Stimulated activated CD4-positive, alpha-beta T cell treated with anti-CD3 and anti-CD28 coated beads, Interleukin-2, amount 100 ng/mL, for 48 hours (primary cell): Measurements from ENCODE around the gene MACROD1.

ENCODE experiments used
- DNase-seq, 2 donors: peaks; one replicate each; pipeline ENCODE4 v3.0.0-alpha.2; 2020

MACROD1 gene

DNA sequence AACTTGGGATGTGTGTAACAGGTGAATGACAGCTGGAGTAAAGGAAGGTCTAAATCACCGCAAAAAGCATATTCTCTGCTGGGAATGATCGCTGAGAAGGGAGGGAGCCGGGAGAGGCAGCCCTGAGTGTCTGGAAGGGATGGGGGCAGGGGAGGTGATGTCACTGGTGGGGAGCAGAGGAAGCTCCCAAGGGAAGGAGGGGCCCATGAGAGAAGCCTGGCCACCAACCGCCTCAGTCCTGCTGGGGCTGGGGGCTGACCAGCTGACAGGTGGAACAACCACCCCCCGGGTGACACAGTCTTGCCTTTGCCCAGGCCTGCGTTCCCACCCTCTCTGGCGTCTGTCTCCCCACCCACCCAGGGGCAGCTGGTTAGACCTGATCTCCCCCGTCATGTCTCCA, 136.1 kb downstream of the MACROD1 start:
- no peak for DNase-seq

DNA sequence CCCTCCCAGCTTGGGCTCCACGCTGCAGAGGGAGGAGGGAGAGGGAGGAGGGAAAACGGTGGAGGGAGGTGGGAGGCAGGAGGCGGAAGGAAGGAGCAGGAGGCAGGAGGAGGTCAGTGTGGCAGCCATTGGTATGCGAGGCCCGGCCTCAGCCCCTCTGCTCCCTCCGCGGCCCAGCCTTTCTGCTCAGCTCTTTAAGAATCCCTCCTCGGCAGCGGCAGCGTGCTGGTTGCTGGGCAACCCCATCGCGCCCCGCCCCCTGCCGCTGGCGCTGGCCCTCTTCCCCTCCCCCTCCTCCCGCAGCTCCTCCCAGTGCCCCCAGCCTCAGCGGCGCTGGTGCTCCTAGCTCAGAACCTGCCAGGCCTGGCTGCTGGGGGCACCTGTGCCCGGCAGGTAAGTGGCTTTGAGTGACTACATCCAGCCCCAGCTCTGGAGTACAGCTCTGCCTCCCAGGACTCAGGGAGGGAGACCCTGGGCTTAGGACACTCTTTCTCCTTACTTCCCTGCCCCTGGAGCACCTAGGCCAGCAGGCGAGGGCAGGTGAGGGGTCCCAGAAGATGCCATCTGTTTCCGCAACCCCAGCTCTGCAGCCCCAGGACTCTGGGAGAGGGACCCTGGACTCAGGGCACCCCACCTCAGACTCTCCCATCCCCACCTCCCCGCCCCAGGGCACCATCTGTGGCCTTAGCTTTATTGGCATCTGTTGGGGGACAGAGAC, 137.4 kb downstream of the MACROD1 start:
- no peak for DNase-seq

DNA sequence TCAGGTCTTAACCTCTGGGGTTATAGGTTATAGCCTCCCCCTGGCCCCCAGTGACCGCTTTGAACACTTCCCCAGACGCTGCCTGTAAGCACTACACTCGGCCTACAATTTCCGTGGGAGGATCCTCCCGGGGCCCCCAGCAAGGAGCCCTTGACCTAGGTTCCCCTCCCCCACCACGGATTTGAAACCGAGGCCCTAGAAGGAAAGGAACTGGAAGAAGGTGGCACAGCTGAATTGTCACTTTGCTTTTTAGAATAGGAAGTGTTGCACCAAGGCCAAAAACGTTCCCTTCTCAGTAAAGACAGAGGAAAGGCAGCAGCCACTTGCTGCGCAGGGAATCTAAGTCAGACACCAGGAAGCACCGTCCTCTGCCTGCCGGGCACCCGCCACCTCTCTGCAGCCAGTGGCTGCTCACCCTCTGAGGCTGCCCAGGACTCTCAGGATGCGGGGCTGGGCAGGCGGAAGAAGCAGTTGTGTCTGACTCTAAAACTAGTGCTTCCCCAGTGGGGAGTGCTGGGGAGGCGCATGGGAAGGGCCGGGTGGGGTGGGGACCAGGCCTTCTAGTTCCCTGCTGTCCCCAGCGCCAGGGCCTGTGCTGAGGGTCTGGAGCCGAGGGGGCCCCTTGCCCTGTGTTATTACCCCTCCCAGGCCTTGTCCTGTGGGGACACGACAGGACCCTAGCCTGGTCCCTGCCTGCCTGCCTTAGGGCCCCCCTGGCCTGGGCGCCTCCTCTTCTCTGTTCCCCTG, 138.1 kb downstream of the MACROD1 start:
- DNase-seq, result no peak

DNA sequence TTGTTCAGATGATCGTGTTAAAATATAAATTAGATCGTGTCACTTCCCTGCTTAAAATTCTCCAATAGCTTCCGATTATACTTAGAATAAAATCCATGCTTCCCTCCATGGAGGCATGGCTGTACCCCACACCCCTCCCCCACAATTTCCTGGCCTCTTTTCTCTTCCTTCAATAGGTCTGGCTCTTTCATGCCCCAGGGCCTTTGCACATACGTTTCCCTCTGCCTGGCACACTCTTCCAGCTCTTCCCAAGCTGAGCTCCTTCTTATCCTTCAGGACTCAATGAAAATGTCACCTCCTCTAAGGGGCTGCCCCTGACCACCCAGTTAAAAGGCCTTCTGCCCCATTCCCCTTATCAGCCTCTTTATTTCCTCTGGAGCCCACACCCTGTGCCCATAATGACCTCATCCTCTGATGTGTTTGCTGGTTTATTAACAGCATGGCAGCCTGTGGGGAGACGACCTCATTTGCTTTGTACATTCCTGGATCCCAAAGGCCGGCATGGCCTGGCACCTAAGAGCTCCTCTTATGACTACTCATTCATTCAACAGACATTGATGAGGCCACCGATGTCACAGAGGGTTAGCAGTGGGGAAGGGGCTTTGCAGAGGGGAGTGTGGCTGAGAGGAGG, 139.2 kb downstream of the MACROD1 start:
- DNase-seq, result no peak

DNA sequence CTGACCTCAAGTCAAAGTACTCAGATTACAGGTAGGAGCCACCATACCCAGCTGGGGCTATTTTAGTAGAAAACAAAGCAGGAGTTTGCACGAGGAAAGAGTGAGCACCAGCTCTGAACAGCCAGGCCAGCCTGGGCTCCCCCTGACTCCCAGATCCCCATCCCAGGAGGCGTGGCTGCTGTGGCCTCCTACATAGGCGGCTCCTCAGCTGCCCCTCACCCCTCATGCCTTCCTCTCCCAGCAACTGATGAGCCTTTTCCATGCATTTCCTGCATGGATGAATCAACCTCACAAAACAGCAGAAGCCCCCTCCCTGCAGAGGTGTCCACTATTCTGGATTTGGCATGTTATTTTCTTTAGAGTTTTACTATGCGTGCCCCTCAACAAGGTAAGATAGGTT, 140.7 kb downstream of the MACROD1 start:
- no peak for DNase-seq

DNA sequence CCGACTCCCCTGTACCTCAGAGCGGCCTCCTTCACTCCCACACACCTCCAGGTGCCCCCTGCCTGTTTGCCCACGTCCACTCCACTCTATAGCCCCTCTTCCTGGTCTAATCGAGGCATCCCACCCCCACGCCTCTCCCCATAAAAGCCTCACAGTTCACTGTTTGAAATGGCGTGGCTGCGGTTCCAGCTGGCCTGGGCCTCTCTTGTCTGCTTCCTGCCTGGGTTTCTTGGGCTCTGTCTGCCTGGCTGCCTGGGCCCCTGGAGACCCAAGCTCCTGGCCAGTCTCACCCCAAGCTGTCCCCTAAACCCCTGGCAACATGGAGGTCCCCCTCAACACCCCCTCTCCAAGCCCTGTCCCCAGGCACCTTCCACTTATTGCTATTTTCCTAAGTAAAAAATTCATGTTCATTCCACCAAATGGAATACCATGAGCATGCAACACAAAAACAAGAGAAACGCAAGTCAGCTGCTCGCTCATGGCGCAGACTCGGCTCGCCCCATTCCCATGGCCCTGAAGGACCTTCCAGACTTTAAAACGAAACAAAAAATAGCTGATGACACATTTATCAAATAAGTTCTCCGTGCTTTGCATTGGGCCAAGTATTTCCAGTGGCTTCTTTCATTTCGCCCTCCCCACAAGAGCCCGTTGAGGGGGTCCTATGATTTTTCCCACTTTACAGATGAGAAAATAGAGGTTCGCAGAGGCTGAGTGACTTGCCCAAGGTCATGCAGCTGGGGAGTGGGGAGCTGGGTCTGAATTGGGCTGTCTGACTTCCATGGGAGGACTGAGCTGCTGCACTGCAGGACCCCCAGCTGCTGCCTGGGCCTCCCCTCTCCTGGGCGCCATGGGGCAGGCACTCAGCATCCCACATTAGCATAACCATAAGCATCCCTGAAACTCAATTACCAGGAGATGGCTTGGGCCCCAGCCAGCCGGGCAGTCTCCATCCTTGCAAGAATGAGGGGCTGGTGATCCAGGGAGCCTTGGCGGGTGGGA, 141.9 kb downstream of the MACROD1 start:
- no peak for DNase-seq

DNA sequence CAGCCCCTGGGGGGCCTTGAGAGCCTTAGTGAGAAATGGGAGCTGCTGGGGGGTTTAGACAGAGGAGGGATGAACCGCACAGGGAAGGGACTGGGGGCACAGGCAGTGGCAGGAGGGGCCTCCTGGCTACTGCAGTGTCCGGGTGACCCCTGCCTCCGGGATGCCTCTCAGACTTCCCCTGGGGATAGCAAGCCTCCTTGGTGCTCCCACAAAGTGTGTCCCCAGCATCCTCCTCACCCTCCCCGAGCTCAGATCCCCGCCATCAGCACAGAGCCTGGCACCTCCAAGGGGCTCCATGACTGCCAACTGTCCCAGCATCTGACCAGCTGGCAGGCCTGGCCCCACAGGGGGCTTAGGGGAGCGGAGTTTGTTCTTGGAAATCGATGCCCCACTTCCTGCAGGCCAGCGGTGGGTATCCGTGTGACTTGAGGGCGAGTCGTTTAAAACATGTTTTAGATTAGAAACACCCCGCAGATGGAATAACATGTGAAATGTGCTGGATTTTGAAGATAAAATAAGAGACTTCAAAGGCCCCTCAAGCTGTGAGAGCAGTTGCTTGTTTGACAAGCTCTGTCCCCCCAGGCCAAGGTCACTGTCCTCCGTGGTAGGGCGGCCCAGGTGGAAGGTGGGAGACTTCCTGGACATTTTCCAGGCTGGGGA, 143.7 kb downstream of the MACROD1 start:
- DNase-seq, result no peak

DNA sequence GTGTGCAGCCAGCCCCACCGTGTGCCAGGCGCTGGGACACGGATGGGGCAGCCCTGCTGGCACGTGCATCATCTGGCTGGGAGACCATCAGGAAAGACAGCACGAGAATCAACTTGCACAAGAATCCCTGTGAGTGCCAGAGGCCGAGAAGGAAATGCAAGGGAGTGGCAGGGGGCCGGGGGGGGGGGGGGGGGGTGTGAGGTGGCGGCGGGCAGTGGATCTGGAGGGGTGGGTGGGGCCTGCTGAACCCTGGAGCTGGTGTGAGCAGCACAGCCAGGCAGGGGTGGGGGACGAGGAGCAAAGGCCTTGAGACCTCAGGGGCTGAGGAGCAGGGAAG, 144.2 kb downstream of the MACROD1 start:
- no peak for DNase-seq

DNA sequence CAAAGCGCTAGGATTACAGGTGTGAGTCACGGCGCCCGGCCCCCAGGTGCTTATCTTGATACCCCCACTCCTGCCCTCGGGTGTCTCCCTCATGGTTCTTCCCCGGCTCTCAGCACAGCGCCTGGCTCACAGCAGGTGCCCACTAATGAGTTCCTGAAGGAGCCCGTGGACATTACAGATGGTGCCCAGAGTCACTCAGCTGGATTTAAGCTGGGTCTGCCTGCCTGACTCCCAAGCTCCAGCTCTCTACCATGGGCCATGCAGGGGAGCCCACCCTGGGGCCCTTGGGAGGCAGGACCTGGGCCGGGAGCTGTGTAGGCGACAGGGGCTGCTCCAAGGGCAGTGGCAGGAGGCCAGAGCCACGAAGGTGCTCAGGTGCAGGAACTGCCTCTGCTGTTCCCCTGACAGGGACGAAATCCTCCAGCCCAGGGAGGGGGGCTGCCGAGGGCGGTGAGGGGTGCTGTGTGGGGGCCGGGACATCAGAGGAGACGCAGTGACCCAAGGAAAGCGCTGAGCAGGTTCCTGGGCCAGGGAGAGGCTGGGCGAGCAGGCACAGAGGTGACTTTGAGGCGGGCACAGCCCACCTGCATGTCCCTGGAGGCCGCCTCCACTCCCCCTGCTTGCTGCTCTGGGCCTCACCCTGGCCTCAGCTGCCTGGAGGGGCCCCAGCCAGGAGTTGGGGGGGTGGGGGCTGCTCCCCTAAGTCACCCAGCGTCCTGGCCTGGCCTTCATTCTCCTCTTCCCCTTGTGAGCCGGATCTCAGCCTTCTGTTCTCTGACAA, 144.7 kb downstream of the MACROD1 start:
- DNase-seq, result no peak

DNA sequence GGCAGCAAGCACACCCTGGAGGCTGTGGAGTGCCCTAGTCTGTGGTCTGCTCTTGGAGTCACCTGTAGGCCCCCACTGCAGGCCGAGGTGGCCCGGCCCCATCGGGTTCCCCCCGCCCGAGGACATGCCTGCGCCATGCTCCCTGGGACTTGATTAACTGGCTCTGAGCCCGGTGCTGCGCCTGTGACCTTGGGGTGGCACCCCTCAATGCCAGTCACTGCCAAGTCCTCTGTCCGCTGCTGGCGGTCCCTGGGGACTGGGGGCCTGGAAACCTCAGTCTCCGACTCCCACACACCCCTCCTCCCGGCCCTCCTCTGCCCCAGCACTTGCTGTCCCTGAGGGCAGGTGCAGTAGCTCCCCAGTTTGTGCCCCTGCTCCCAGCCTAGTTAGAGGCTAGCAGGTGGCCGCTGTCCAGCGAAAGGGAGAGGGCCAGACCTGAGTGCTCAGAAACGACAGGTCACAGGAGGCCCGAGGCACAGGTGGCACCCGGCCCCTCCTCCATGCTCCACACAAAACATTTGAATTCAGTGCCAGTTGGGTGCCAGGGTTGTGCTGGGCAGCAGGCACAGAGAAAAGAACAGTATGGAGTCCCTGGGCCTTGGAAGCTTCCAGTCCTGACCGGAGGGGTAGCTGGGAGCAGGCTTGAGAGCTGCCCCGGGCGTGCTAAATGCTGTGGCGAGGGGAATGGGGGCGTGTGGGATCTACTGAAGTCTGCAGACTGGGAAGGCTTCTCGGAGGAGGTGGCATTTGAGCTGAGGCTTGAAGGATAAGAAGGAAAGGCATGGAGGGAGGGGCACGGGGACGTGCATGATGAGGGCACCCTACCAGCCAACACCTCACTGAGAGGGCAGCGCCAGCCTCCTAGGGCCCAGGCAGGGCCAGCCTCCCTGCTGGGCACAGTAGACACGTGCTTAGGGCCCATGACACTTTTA, 146.5 kb downstream of the MACROD1 start:
- DNase-seq, result no peak

DNA sequence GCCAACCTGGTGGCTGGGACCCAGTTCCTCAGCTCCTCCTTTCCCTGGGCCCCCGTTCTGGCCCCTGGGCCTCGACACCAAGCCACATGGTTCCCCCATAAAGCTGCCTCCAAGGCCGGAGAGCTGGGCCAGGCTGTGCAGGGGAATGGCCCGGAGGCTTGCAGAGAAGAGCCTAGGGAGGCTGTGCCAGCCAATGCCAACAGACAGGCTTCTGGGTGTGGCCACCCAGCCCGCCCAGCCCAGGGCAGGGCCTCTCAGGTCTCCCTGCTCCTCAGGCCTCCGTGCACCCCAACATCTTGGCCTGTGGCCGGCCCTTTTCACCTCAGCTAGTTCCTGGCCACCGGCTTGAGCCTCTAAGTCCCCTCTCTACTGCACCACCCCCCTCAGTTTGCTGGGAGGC, 147.6 kb downstream of the MACROD1 start:
- no peak for DNase-seq

DNA sequence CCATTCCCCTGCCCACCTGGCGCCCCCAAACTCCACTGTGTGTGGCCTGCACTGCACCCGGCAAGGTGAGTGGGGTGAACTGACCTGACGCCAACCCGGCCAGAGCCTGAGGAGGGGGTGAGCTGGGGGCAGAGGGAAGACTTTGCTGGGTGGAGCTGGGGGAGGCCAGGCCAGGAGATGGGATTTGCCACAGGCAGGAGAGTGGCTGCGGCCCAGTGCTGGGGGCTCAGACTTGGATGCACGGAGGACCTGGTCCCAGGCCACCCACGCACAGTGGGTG, 148.0 kb downstream of the MACROD1 start:
- no peak for DNase-seq

DNA sequence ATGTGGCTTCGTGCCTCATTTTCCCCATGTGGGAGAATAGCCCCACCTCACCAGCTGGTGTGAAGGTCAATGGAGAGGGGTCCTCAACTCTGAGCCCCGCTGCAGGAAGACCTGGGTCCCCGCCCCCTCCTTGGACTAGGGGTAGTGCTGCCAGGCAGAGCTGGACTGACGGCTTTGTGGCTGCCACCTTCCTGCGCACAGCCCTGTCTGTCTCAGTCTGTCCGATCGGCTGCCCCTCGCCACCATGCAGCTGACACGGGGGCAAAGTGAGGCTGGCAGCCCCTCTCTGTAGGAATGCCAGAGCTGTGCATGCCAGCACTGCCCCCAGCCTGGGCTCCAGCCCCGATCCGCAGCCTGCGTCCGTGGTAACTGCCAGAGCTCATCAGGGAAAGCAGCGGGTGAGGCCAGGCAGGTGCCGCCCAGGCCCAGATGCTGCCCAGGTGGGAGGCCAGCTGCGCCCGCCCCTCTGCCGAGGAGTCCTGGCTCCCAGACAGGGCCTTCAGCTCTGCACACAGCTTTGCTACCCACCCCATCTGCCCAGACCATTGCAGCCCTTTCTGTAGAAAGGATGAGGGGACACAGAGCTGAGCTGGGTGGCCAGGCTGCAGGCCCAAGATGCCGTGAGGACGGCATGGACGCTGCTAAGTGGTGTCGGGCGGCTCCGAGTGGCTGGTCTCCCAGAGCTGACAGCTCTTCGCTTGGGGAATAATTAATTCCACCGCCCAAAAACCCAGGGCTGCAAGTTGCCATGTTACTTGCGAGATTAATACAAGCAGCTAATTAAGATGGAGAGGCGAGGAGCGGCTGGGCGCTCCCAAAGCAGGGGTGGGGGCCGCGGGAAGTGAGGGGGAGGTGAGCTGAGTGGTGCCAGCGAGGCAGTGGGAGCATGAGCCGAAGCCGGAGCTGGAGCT, 149.7 kb downstream of the MACROD1 start:
- no peak for DNase-seq

DNA sequence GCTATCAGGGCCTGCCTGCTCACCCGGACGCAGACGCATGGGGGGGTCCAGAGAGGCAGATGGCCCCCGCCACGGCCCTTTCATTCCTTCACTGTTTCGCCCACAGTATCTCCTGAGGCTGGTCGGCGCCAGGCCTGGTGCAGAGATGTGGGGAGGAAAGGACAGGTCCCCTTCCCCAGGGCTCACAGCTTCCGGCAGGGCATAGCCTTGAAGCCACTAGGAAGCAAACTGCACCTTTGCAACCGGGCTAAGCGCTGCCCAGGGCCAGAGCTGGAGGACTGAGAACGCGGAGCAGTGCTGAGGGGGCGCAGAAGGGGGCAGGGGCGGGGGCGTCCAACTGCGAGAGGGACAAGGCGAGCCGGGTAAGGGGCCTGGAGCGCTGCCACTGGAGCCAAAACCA, 150.4 kb downstream of the MACROD1 start:
- DNase-seq, result no peak

DNA sequence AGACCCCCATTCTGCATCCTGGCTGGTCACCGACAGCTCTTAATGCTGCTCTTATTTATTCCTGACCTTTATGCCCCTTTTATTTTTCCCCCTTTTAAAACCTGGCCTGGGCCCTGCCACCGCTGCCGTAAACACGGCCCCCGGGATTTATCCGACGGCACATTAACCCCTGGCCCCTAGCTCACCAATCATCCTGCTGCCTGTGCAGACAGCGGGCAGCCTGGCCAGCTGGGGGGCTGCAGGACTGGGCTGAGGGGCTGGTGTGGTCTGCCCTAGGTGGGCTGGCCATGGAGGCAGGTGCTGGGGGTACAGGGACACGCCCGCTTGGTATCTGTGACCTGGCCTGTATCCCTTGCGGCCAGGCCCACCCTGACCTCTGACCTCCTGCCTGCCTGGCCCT, 151.6 kb downstream of the MACROD1 start:
- no peak for DNase-seq

DNA sequence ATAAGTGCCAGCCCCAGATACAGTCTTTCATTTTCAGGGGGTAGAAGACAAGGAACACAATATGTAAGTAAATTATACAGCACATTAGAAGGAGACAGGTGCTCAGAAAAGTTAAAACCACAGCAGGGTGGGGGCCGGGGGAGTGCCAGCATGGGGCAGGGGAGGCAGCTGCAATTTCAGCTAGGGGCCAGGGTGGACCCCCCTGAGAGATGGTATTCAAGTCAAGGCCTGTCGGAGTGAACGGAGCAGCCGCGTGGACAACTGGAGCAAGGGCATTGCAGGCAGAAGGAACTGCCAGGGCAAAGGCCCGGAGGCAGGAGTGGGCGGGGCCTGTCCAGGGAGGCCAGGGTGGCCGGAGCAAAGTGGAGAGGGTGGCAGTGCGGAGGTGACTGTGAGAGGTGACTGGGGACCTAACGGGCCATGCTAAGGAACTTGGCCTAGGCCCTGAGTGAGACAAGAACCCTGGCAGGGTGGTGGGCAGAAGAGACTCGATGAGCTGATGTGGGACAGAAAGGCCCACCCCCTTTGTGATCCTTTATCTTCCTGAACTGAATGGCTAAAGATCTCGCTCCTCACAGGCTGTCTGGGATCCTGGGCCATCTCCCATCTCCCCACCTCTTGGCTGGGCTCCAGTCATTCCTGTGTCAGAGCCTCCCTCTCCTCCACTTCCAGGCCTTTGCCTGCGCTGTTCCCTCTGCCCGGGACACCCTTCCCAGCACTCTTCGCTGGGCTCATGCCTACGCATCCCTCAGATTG, 152.6 kb downstream of the MACROD1 start:
- no peak for DNase-seq

DNA sequence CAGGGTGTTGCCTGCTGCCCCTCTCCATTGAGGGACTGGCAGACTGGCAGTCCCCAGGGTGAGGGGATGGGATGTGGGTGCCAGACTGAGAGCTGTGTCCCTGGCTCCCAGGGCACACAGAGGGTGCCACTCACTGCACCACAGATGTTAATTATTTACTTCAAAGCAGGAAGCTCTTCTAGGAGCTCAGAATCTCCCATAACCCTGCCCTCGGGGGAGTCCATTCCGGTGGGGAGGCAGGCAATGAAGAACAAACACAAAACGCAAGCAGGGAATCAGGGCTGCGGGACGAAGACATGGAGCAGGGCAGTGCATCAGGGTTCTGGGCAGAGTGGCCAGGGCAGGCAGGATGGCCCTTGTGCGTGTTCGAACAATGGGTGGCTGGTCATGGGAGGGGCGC, 154.5 kb downstream of the MACROD1 start:
- no peak for DNase-seq

DNA sequence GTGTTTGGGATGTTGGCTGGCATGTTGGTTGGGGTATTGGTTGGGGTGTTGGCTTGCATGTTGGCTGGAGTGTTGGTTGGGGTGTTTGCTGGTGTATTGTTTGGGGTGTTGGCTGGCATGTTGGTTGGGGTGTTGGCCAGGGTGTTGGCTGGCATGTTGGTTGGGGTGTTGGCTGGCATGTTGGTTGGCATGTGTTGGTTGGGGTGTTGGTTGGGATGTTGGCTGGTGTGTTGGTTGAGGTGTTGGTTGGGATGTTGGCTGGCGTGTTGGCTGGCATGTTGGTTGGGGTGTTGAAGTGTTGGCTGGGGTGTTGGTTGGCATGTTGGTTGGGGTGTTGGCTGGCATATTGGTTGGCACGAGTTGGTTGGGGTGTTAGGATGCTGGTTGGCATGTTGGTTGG, 155.1 kb downstream of the MACROD1 start:
- DNase-seq, result no peak

DNA sequence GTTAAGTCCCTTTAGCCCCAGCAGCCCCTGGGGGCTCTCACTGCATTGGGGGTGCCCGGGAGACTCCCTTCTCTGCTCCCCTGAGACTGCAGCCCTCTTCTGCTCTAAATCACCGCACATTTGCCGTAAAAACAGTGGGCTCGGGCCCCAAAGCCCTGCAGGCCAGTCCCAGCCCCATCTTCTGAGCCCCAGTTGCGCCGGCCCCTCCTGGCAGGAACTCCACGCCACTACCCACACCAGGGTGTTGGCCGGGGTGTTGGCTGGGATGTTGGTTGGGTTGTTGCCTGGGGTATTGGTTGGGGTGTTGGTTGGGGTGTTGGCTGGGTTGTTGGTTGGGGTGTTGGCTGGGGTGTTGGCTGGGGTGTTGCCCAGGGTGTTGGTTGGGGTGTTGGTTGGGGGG, 156.2 kb downstream of the MACROD1 start:
- DNase-seq, result no peak
